HFFc6 (cell line): ENCODE data around the gene CRYBB1. TPM values are rescaled to one million over a fixed set of nuclear protein-coding genes. Genes with fewer than 3 reads are reported as not detected.
A peak's percentile ranks its signal among the peaks of the same experiment; 100 is the strongest.

Experiments
- DNase-seq: peaks from one replicate; pipeline ENCODE4 v3.0.0-alpha.2; 2018
- H3K27ac Mint-ChIP-seq: 2 replicates; pipeline ENCODE4 v1.8.0; 2020; ENCODE audit warnings: mild to moderate bottlenecking, mixed read lengths
- H3K27me3 Mint-ChIP-seq: 2 replicates; pipeline ENCODE4 v1.8.0; 2021; ENCODE audit warnings: mild to moderate bottlenecking, moderate library complexity, mixed read lengths; ENCODE audit not compliant: insufficient read depth
- H3K36me3 Mint-ChIP-seq: 2 replicates; pipeline ENCODE4 v1.8.0; 2021; ENCODE audit warnings: low read depth, mixed read lengths
- H3K4me1 Mint-ChIP-seq: 2 replicates; pipeline ENCODE4 v1.8.0; 2020; ENCODE audit warnings: low read depth, mixed read lengths
- H3K4me3 Mint-ChIP-seq: 2 replicates; pipeline ENCODE4 v1.8.0; 2020; ENCODE audit warnings: mild to moderate bottlenecking, moderate library complexity, mixed read lengths
- H3K9me3 Mint-ChIP-seq: 2 replicates; pipeline ENCODE4 v1.8.0; 2020; ENCODE audit warnings: mild to moderate bottlenecking, mixed read lengths
- total RNA-seq, 6 experiments: library from RNA; stranded (reverse); fragmentation: NEBNext Ultra II Directional; extraction: Animal tissue kit (Norgen Biotek cat#: 25700); gene quantifications; 2 replicates in 1 of 6; 3 replicates in 5 of 6; pipeline ENCODE4 v1.2.3, GENCODE V29; 2021
- TF ChIP-seq, protein P1 (sequence below): fragments of 200-600 bp; sonication (generic); IDR thresholded peaks from 2 replicates; pipeline ENCODE4 v1.5.0; 2021; ENCODE audit warnings: antibody characterized with exemption, mild to moderate bottlenecking

CRYBB1 gene
- total RNA-seq, 6 experiments from 2014 or later, result not detected

DNA sequence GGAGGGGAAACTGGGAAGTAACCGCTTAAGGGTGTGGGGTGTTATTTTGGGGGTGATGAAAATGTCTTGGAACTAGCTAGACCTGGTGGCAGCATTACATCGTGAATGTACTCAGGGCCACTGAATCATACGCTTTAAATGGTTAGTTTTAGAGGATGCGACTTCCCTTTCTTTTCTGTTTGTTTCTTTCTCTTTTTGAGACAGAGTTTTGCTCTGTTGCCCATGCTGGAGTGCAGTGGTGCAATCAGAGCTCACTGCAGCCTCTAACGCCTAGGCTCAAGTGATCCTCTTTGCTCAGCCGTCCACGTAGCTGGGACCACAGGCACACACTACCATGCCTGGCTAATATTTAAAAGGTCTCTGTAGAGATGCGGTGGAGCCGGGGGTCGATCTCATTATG lies 34.0 kb upstream of the CRYBB1 start:
- Mint-ChIP-seq H3K36me3 (no peaks in the 10 kb centered on the region), H3K27me3 (peaks cover 19% of the 10 kb centered on the region), H3K27ac (no peak overlapping the region), H3K4me1 (peaks cover 11% of the 10 kb centered on the region), H3K4me3 (no peak overlapping the region), H3K9me3 (no peaks in the 10 kb centered on the region)
- no peak for DNase-seq
- TF ChIP-seq, protein P1, sequence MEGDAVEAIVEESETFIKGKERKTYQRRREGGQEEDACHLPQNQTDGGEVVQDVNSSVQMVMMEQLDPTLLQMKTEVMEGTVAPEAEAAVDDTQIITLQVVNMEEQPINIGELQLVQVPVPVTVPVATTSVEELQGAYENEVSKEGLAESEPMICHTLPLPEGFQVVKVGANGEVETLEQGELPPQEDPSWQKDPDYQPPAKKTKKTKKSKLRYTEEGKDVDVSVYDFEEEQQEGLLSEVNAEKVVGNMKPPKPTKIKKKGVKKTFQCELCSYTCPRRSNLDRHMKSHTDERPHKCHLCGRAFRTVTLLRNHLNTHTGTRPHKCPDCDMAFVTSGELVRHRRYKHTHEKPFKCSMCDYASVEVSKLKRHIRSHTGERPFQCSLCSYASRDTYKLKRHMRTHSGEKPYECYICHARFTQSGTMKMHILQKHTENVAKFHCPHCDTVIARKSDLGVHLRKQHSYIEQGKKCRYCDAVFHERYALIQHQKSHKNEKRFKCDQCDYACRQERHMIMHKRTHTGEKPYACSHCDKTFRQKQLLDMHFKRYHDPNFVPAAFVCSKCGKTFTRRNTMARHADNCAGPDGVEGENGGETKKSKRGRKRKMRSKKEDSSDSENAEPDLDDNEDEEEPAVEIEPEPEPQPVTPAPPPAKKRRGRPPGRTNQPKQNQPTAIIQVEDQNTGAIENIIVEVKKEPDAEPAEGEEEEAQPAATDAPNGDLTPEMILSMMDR, result no peak

DNA sequence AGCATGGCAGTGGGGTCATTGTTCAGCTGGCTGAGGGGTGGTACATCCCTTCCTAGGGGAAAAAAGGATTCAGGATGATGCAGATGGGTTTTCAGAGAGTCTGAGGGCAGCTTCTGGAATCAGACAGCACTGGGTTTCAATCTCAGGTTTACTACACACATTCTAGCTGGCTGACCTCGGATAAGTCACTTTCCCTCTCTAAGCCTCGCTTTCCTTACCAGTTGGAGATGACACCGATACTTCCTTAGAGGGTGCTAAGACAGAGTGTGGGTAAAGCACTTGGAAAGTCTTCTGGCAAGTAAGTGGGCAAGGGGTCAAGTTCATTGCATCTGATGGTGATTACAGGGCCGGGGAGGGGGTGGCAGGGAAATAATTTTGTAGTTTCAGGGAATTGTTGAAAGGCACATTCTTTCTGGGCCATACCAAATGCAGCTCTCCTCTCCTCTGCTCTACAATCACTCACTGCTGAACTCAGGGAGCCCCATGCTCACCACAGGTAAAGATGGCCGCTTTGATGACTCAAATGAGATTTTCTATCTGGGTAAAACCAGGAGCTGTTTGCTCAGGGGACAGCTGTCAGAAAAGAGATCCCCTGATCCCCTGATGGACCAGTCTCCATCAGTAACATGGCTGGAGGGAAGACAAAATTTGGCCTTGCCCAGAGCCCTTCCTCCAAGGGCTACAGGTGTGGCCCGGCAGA lies 33.0 kb upstream of the CRYBB1 start:
- Mint-ChIP-seq H3K9me3 (no peaks in the 10 kb centered on the region), H3K4me1 (peaks cover 21% of the 10 kb centered on the region), H3K27ac (no peak overlapping the region), H3K27me3 (peaks cover 19% of the 10 kb centered on the region), H3K36me3 (no peaks in the 10 kb centered on the region), H3K4me3 (no peak overlapping the region)
- TF ChIP-seq, protein P1, result no peak
- DNase-seq, result no peak

DNA sequence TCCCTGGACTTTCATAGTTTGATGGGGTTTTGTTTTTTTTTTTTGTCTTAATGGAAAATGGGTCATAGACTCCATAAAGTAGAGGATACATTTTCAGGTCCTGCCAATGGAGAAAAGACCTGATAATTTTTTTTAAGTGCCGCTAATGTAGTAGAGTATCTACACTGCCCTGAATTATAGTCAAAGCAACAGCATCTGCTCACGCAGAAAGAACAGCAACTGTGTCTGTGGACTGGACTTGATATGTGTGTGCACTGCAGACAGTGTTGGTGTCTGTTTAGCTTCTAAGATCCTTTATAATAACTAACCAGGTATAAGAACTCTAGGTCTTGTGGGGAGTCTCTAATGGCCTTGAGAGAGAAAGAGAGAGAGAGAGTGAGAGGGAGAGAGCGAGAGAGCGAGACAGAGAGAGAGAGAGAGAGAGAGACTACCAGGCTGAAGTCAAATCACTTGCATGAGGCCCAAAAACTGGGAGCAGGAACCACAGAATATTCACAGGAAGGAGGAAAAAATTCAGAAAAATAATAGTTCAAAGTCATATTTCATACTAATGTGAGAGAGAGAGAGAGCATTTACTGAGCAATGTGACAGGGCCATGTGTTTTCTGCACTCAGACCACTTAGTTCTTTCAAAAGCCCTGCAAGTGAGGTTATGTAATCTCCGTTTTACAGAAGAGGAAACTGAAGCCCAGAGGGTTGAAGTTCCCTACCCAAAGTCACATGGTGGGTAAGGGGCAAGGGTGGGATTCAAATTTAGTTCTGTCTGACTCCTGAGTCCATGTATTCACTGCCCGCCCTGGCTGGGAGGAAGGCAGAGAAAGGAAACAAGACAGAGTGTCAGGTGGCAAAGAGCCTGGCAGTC lies 30.9 kb upstream of the CRYBB1 start:
- TF ChIP-seq, protein P1, result no peak
- DNase-seq, result no peak
- H3K27ac Mint-ChIP-seq, result no peak overlapping the region
- peaks cover 37% of the 10 kb centered on the region for H3K4me1 Mint-ChIP-seq
- peaks cover 19% of the 10 kb centered on the region for H3K27me3 Mint-ChIP-seq
- no peaks in the 10 kb centered on the region for H3K9me3 Mint-ChIP-seq
- no peaks in the 10 kb centered on the region for H3K36me3 Mint-ChIP-seq
- H3K4me3 Mint-ChIP-seq, result no peak overlapping the region

DNA sequence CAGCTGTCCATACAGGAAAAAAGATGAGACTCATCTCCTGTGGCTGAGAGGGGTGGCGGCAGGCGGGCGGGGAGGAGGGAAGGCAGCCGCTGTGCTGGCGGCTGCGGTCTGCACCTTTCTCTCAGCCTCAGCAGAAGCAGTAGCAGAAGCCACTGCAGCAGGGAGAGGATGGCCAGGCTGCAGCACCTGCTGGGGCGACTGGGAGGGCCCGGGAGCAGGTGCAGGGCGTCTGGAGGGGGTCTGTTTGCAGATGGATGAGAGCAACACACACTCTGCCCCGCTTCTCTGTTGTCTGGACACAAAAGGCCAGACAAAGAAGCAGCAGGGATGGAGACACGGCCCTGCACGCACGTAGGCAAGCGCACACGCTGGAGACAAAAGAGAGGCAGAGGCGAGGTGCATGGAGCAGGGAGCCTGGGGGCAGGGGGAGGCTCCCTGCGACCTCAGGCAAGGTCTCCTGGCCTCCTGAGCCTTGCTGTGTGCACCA lies 30.2 kb upstream of the CRYBB1 start:
- no peaks in the 10 kb centered on the region for H3K9me3 Mint-ChIP-seq
- H3K36me3 Mint-ChIP-seq, result no peaks in the 10 kb centered on the region
- DNase-seq, result no peak
- TF ChIP-seq, protein P1, result no peak
- peaks cover 19% of the 10 kb centered on the region for H3K27me3 Mint-ChIP-seq
- H3K4me3 Mint-ChIP-seq, result 0 out of 2 replicates have a peak overlapping the region, but pooled peaks have one; percentile 72
- no peak overlapping the region for H3K27ac Mint-ChIP-seq
- H3K4me1 Mint-ChIP-seq, result peaks cover 37% of the 10 kb centered on the region

DNA sequence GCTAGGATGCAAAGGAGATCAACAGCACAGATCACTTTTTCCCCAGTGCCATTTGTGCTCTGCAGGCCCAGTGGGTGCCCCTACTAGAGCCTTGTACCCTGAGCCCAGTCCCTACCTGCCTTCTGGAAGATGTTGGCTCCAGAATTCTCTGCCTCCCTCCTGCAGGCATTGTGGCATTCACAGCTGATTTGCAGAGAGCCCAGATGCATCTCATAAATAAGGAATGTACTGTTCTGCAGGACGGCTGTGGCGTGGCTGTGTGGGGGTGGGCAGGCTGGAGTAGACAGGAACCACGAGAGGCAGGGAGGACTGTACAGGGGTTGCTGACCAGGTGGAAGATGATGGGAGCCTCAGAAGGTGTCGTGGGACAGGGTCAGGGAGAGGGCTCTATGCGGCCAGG lies 28.3 kb upstream of the CRYBB1 start:
- no peaks in the 10 kb centered on the region for H3K9me3 Mint-ChIP-seq
- peaks cover 6% of the 10 kb centered on the region for H3K27me3 Mint-ChIP-seq
- TF ChIP-seq, protein P1, result no peak
- peak; percentile 54 for DNase-seq
- H3K4me3 Mint-ChIP-seq, result peak overlapping the region; percentile 72
- no peaks in the 10 kb centered on the region for H3K36me3 Mint-ChIP-seq
- peaks cover 37% of the 10 kb centered on the region for H3K4me1 Mint-ChIP-seq
- H3K27ac Mint-ChIP-seq, result peak overlapping the region; percentile 42
